HepG2 (cell line): ENCODE results near the gene SAMM50. TPM values are rescaled to one million over a fixed set of nuclear protein-coding genes. Genes with fewer than 3 reads are reported as not detected.

Experiments used
- ATAC-seq: fragments of 200-7000 bp; cut with Tn5 transposase; 3 replicates; pipeline ENCODE4 v1.9.1; 2020; ENCODE audit warnings: mild to moderate bottlenecking, moderate library complexity
- BruUV-seq: library from RNA; stranded (reverse); fragments of 400-500 nt; replicated peaks from 2 replicates; lab custom pipeline; 2021; lab: Mats Ljungman, UMichigan
- CTCF ChIA-PET: fragments of 300-600 bp; formaldehyde crosslinking; extraction: SDS; loops from one replicate; lab custom pipeline; 2021; ENCODE audit warnings: low total read pairs, inconsistent platforms, low intra/inter-chr PET ratio; lab: Yijun Ruan, JAX
- POLR2A ChIA-PET: fragments of 350-600 bp; sonication (Branson Sonifier 250); formaldehyde crosslinking; loops from one replicate; lab custom pipeline; 2020; ENCODE audit warnings: antibody characterized with exemption, inconsistent platforms; lab: Yijun Ruan, JAX
- DNase-seq: peaks from one replicate; pipeline ENCODE4 v3.0.0-alpha.2; 2015; ENCODE audit warnings: low spot score
- FAIRE-seq: peaks from 3 replicates; lab custom pipeline; 2011; peaks lifted over from hg19 to GRCh38; lab: Jason Lieb, UNC
- H2AFZ ChIP-seq: one replicate; pipeline ENCODE4 v1.6.1; 2011; ENCODE audit warnings: low read length, inconsistent platforms
- H3K27ac ChIP-seq: fragments of 300-600 bp; 3 replicates; pipeline ENCODE4 v1.8.0; 2011; ENCODE audit warnings: mixed run types, mild to moderate bottlenecking, mixed read lengths, low read length, inconsistent platforms; ENCODE audit not compliant: insufficient read depth; ENCODE audit errors: extremely low read length
- H3K27me3 ChIP-seq, 2 experiments: fragments of 200-600 bp in 1 of 2; 2 replicates in 1 of 2; 3 replicates in 1 of 2; pipeline versions ENCODE4 v1.6.0 to v1.8.0; 2011; ENCODE audit warnings: low read length in 2 of 2, mild to moderate bottlenecking in 2 of 2, moderate library complexity in 2 of 2, inconsistent platforms in 1 of 2; ENCODE audit not compliant: insufficient read depth in 2 of 2, control insufficient read depth in 1 of 2
- H3K36me3 ChIP-seq, 2 experiments: fragments of 200-600 bp in 1 of 2; replicated peaks in 1 of 2; 2 replicates in 1 of 2; 3 replicates in 1 of 2; pipeline versions ENCODE4 v1.5.1 to v1.8.0; 2011; ENCODE audit warnings: low read length in 2 of 2, inconsistent platforms in 1 of 2; ENCODE audit not compliant: insufficient read depth in 2 of 2, control insufficient read depth in 1 of 2
- H3K4me1 ChIP-seq: 2 replicates; pipeline ENCODE4 v1.5.1; 2012; ENCODE audit warnings: low read length, inconsistent platforms; ENCODE audit not compliant: insufficient read depth
- H3K4me2 ChIP-seq: 2 replicates; pipeline ENCODE4 v1.6.0; 2011; ENCODE audit warnings: low read depth, low read length, inconsistent platforms
- H3K4me3 ChIP-seq, 3 experiments: fragments of 200-600 bp in 1 of 3; sonication (generic), shearing (Covaris generic) in 1 of 3; replicated peaks in 1 of 3; 2 replicates each; pipeline ENCODE4 v1.5.1; 2011 to 2016; ENCODE audit warnings: low read length in 3 of 3, inconsistent platforms in 2 of 3, low read depth in 2 of 3, mild to moderate bottlenecking in 2 of 3, control low read depth in 1 of 3, mixed read lengths in 1 of 3; ENCODE audit not compliant: insufficient read depth in 1 of 3
- H3K79me2 ChIP-seq: one replicate; pipeline ENCODE4 v1.6.1; 2011; ENCODE audit warnings: low read length, inconsistent platforms; ENCODE audit not compliant: insufficient read depth
- H3K9ac ChIP-seq: 2 replicates; pipeline ENCODE4 v1.6.0; 2011; ENCODE audit warnings: mild to moderate bottlenecking, low read depth, low read length, inconsistent platforms; ENCODE audit not compliant: insufficient read depth
- H3K9me3 ChIP-seq: 2 replicates; pipeline ENCODE4 v1.5.1; 2012; ENCODE audit warnings: mild to moderate bottlenecking, low read length
- H4K20me1 ChIP-seq: 2 replicates; pipeline ENCODE4 v1.6.0; 2011; ENCODE audit warnings: inconsistent platforms, mild to moderate bottlenecking, low read length, moderate library complexity; ENCODE audit not compliant: insufficient read depth
- ADNP ChIP-seq: sonication (generic); formaldehyde crosslinking; IDR thresholded peaks from 2 replicates; pipeline ENCODE4 v1.4.0; 2020; ENCODE audit warnings: missing genetic modification reagents
- ATF3 ChIP-seq: sonication (generic); formaldehyde crosslinking; IDR thresholded peaks from 2 replicates; pipeline ENCODE4 v1.4.0; 2020; ENCODE audit warnings: missing genetic modification reagents
- CBFB ChIP-seq: sonication (generic); formaldehyde crosslinking; IDR thresholded peaks from 2 replicates; pipeline ENCODE4 v1.4.0; 2020; ENCODE audit warnings: missing genetic modification reagents
- CEBPG ChIP-seq: IDR thresholded peaks from 2 replicates; pipeline ENCODE4 v1.6.1; 2016
- DBP ChIP-seq: sonication (generic); formaldehyde crosslinking; IDR thresholded peaks from 2 replicates; pipeline ENCODE4 v1.4.0; 2020; ENCODE audit warnings: missing genetic modification reagents; ENCODE audit errors: not compliant biosample characterization
- FOXK2 ChIP-seq: fragments of 450-650 bp; IDR thresholded peaks from 2 replicates; pipeline ENCODE4 v1.6.1; 2016
- FOXM1 ChIP-seq: sonication (generic); formaldehyde crosslinking; IDR thresholded peaks from 2 replicates; pipeline ENCODE4 v1.5.0; 2020; ENCODE audit warnings: missing genetic modification reagents
- GABPA ChIP-seq, 2 experiments: IDR thresholded peaks; 2 replicates each; pipeline ENCODE4 v1.6.1; 2011 to 2016; ENCODE audit warnings: low read depth in 2 of 2, low read length in 1 of 2, missing biosample characterization in 1 of 2, missing genetic modification characterization in 1 of 2
- GFI1 ChIP-seq: sonication (generic); formaldehyde crosslinking; IDR thresholded peaks from 2 replicates; pipeline ENCODE4 v1.5.0; 2020; ENCODE audit warnings: missing genetic modification reagents, mild to moderate bottlenecking, borderline replicate concordance
- GTF3A ChIP-seq: sonication (generic); formaldehyde crosslinking; conservative IDR thresholded peaks from 2 replicates; pipeline ENCODE4 v1.4.0; 2020; ENCODE audit warnings: mild to moderate bottlenecking, missing genetic modification reagents
- KAT8 ChIP-seq: IDR thresholded peaks from 2 replicates; pipeline ENCODE4 v1.6.1; 2016; ENCODE audit warnings: missing genetic modification reagents, missing compliant biosample characterization
- LCORL ChIP-seq, 2 experiments: fragments of 450-650 bp in 1 of 2; sonication (generic) in 1 of 2; formaldehyde crosslinking in 1 of 2; IDR thresholded peaks; 2 replicates each; pipeline versions ENCODE4 v1.5.0 to v1.6.1; 2017 to 2020; ENCODE audit warnings: antibody characterized with exemption in 1 of 2, missing genetic modification reagents in 1 of 2
- MAF1 ChIP-seq: sonication (generic); formaldehyde crosslinking; IDR thresholded peaks from 2 replicates; pipeline ENCODE4 v1.5.0; 2020; ENCODE audit warnings: missing genetic modification reagents, borderline replicate concordance
- POLR2A ChIP-seq, 2 experiments: IDR thresholded peaks; 2 replicates each; pipeline ENCODE4 v1.6.1; 2011; ENCODE audit warnings: low read depth in 2 of 2, low read length in 2 of 2, mild to moderate bottlenecking in 1 of 2, moderate library complexity in 1 of 2; ENCODE audit not compliant: insufficient read depth in 1 of 2
- SAP130 ChIP-seq: IDR thresholded peaks from 2 replicates; pipeline ENCODE4 v1.6.1; 2016; ENCODE audit warnings: low read depth
- SCMH1 ChIP-seq: sonication (generic); formaldehyde crosslinking; IDR thresholded peaks from 2 replicates; pipeline ENCODE4 v1.9.0; 2021; ENCODE audit warnings: missing genetic modification reagents, mild to moderate bottlenecking, borderline replicate concordance
- ZBTB26 ChIP-seq: IDR thresholded peaks from 2 replicates; pipeline ENCODE4 v1.6.1; 2016; ENCODE audit warnings: missing compliant biosample characterization, missing genetic modification reagents, borderline replicate concordance
- ZNF30 ChIP-seq: sonication (generic); formaldehyde crosslinking; IDR thresholded peaks from 2 replicates; pipeline ENCODE4 v1.5.0; 2020; ENCODE audit warnings: mild to moderate bottlenecking, missing genetic modification reagents
- ZNF432 ChIP-seq: sonication (generic); formaldehyde crosslinking; IDR thresholded peaks from 2 replicates; pipeline ENCODE4 v1.5.0; 2020; ENCODE audit warnings: missing genetic modification reagents, mild to moderate bottlenecking, borderline replicate concordance
- ZNF800 ChIP-seq: sonication (generic); formaldehyde crosslinking; IDR thresholded peaks from 2 replicates; pipeline ENCODE4 v1.4.0; 2020; ENCODE audit warnings: missing genetic modification reagents
- WGBS: methylation state at CpG from one replicate; pipeline ENCODE4 v1.1.6; 2017; ENCODE audit warnings: low lambda C conversion rate; 5-methylcytosine and 5-hydroxymethylcytosine counted together
- in situ Hi-C: cut with HindIII; loops from 2 replicates; pipeline ENCODE4 v1.10.0; 2017; ENCODE audit warnings: low pct_unique_long_range_greater_than_20kb; ENCODE audit not compliant: extremely low pct_ligation_motif_present
- intact Hi-C: fragments of 100-400 bp; cut with micrococcal nuclease; formaldehyde crosslinking; loops from one replicate; pipeline ENCODE4 v1.10.0; 2022; ENCODE audit not compliant: unreplicated experiment
- polyA plus RNA-seq, 8 experiments: library from polyadenylated mRNA; depleted of rRNA in 3 of 8; stranded (reverse) in 7 of 8; unstranded in 1 of 8; fragments of >200 nt; fragmentation: Illumina TruSeq in 4 of 8; extraction: Trizol in 4 of 8; gene quantifications; 2 replicates each; pipeline versions ENCODE4 v1.2.1 to v1.2.3, GENCODE V29; 2011 to 2016; ENCODE audit warnings: low read depth in 4 of 8, missing spikeins in 1 of 8, mixed read lengths in 1 of 8; ENCODE audit not compliant: insufficient read depth in 1 of 8
- total RNA-seq, 5 experiments: library from RNA; depleted of rRNA; stranded (reverse); fragments of >200 nt; fragmentation: Illumina TruSeq; extraction: Trizol; gene quantifications; 2 replicates each; pipeline ENCODE4 v1.2.3, GENCODE V29; 2016; ENCODE audit warnings: low read depth in 1 of 5

The SAMM50 gene
- total and polyA plus RNA-seq, 2 of the 13 experiments (the other 11 are each of a cell fraction or from before 2014, with no cell fraction given) = 34.7 to 63.4 TPM

- TF ChIP-seq ZBTB26 (CRISPR knock-in tag) (no peak), ADNP (CRISPR knock-in tag) (no peak), CEBPG (CRISPR knock-in tag) (no peak), FOXK2 (no peak), ZNF800 (CRISPR knock-in tag) (no peak), FOXM1 (no peak), KAT8 (CRISPR knock-in tag) (no peak)
- TF ChIP-seq, all 625 proteins: peak for 0
Observed at GRCh38 chr22:44002324-44002723, 47.1 kb downstream of the SAMM50 start (continued).

GRCh38 chr22:44002997-44003396 lies 47.8 kb downstream of the SAMM50 start:
- ChIA-PET POLR2A (no interaction called here), CTCF (no interaction called here)
- Histone ChIP-seq H3K4me3 (no peak overlapping the region), H3K27me3 (no peaks in the 10 kb centered on the region), H4K20me1 (no peaks in the 10 kb centered on the region), H3K4me2 (no peak overlapping the region), H3K27ac (no peak overlapping the region), H3K36me3 (peaks cover 0 to 18% of the 10 kb centered on the region in 2 experiments; a peak in 2 of 5 replicates), H3K9ac (no peak overlapping the region), H3K79me2 (no peaks in the 10 kb centered on the region), H3K9me3 (no peaks in the 10 kb centered on the region), H3K4me1 (peaks cover 17% of the 10 kb centered on the region), H2AFZ (no peak overlapping the region)
- ATAC-seq (no peak), FAIRE-seq (no peak), DNase-seq (no peak)
- 92% methylated on average over 8 of the region's 8 CpGs for WGBS
- intact Hi-C loops = no loop called here
- no TSS peak for BruUV-seq
- in situ Hi-C loops = no loop called here
- no peak for TF ChIP-seq ATF3
- no peak for TF ChIP-seq SAP130 (CRISPR knock-in tag)
- TF ChIP-seq CBFB (CRISPR knock-in tag) = no peak
- no peak for TF ChIP-seq GFI1 (CRISPR knock-in tag)
- no peak for TF ChIP-seq ZNF30 (CRISPR knock-in tag)
- TF ChIP-seq SCMH1 (CRISPR knock-in tag) = no peak
- TF ChIP-seq GABPA (IDR thresholded peaks at IDR 0.05; ENCODE audit: low read depth, low read length) = no peak
- TF ChIP-seq GABPA (CRISPR knock-in tag; IDR thresholded peaks at IDR 0.05; ENCODE audit: low read depth) = no peak
- TF ChIP-seq MAF1 (CRISPR knock-in tag) = no peak
- TF ChIP-seq LCORL (IDR thresholded peaks at IDR 0.05) = no peak
- no peak for TF ChIP-seq LCORL (CRISPR knock-in tag; IDR thresholded peaks at IDR 0.05)
- TF ChIP-seq ZNF432 (CRISPR knock-in tag) = no peak
- TF ChIP-seq GTF3A (CRISPR knock-in tag) = no peak
- no peak for TF ChIP-seq POLR2A (IDR thresholded peaks at IDR 0.05; ENCODE audit: insufficient read depth in 1 of 2, low read depth in 2 of 2, low read length in 2 of 2)
- no peak for TF ChIP-seq DBP (CRISPR knock-in tag)
